AG08396 (cell line): ENCODE measurements around the gene VPS9D1.
"Not testable (repeated sequence)": the region's sequence is repeated elsewhere in the genome, so short reads cannot be mapped to it uniquely, and the experiment has no call there.

Experiments
- DNase-seq: peaks from one replicate; pipeline ENCODE4 v3.0.0; 2012; ENCODE audit warnings: low spot score, mixed read lengths

The VPS9D1 gene

GRCh38 chr16:89664238-89664637 is 56.5 kb downstream of the VPS9D1 start:
- not testable (repeated sequence) for DNase-seq

GRCh38 chr16:89661215-89661614 is 59.5 kb downstream of the VPS9D1 start:
- no peak for DNase-seq

GRCh38 chr16:89660146-89660545 is 60.6 kb downstream of the VPS9D1 start:
- no peak for DNase-seq

GRCh38 chr16:89658221-89658879 is 62.3 kb downstream of the VPS9D1 start:
- DNase-seq, result peak; percentile 53

- DNase-seq, result peak; percentile 99
Observed at GRCh38 chr16:89657442-89658220, 63.1 kb downstream of the VPS9D1 start, which contains the start of the genes CHMP1A and SPATA33. CHMP1A (minus strand) TSS chr16:89657708; CDS start chr16:89657588, 120 bp downstream. SPATA33 (plus strand) TSS chr16:89657836; CDS start chr16:89657912, 76 bp downstream.
